ENCODE data around the gene ABR.

ABR gene

DNA sequence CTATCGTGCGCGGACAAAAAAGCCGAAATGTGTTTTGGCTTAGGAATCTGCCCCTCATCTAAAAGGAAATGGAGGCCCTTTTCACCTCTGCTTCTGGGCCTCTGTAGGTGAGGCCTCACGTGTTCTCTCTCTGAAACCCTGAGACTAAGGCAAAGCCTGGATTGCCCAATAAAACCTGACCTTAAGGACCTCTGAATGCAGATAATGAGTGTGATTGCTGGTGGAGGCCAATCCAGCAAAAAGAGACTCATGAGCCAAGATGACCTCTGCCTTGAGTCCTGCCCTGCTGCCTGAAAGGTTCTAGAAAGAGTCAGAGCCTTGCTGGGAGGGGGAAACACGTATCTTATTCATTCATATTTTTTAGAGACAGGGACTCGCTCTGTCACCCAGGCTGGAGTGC lies 44.5 kb upstream of the ABR start:
- TF ChIP-seq, protein P1, sequence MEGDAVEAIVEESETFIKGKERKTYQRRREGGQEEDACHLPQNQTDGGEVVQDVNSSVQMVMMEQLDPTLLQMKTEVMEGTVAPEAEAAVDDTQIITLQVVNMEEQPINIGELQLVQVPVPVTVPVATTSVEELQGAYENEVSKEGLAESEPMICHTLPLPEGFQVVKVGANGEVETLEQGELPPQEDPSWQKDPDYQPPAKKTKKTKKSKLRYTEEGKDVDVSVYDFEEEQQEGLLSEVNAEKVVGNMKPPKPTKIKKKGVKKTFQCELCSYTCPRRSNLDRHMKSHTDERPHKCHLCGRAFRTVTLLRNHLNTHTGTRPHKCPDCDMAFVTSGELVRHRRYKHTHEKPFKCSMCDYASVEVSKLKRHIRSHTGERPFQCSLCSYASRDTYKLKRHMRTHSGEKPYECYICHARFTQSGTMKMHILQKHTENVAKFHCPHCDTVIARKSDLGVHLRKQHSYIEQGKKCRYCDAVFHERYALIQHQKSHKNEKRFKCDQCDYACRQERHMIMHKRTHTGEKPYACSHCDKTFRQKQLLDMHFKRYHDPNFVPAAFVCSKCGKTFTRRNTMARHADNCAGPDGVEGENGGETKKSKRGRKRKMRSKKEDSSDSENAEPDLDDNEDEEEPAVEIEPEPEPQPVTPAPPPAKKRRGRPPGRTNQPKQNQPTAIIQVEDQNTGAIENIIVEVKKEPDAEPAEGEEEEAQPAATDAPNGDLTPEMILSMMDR (conservative IDR thresholded peaks at IDR 0.05; ENCODE audit: low read length) = no peak
- H3K4me3 ChIP-seq (ENCODE audit: low read length) = no peak overlapping the region
- DNase-seq (ENCODE audit: low read depth) = no peak

DNA sequence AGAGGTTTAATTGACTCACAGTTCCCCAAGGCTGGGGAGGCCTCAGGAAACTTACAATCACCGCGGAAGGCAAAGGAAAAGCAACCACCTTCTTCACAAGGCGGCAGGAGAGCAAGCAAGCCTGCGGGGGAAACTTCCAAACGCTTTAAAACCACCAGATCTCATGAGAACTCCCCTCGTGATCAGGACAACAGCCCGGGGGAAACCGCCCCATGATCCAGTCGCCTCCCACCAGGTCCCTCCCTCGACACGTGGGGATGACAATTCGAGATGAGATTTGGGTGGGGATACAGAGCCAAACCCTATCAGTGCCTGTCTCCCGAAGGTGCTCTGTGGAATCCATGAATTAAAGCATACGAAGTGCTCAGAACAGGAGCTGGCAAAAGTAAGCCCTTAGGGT lies 43.9 kb upstream of the ABR start:
- TF ChIP-seq, protein P1 (conservative IDR thresholded peaks at IDR 0.05; ENCODE audit: low read length) = no peak
- H3K4me3 ChIP-seq (ENCODE audit: low read length) = no peak overlapping the region
- DNase-seq (ENCODE audit: low read depth) = no peak

DNA sequence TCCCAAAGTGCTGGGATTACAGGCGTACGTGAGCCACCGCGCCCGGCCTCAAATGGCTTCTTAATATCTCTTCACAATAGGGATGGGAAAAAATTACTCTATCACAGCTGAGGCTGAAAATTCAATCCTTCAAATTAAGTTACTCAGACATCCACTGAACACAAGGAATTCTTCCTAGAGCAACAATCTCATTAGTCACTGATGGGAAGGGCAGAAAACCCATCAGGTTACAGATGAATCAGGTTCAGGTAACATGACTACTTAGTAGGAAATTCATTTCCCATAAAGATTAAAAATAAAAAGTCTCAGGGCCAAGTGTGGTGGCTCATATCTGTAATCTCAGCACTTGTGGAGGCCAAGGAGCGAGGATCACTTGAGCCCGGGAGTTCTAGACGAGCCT lies 42.5 kb upstream of the ABR start:
- TF ChIP-seq, protein P1 (conservative IDR thresholded peaks at IDR 0.05; ENCODE audit: low read length) = no peak

DNA sequence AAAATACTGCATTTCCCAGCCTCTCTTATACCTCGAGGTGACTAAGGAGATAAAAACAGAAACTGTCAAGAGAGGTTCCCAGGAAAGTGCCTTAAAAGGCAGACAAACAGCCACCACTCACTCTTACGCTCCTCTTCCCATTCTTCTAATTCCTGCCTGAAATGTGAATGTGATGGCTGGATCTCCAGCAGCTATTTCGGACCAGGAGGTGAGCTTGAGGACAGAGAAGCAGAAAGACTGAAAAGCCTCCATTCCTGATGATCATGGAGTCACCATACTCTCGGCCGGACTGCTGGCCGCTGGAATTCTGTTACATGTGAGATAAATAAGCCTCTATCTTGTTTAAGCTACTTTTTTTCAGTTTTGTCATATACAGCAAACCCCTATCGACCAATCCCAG lies 41.4 kb upstream of the ABR start:
- H3K4me3 ChIP-seq (ENCODE audit: low read length) = no peak overlapping the region
- TF ChIP-seq, protein P1 (conservative IDR thresholded peaks at IDR 0.05; ENCODE audit: low read length) = no peak
- DNase-seq (ENCODE audit: low read depth) = no peak

More for the DNA sequence above, 42.5 kb upstream of the ABR start:
- no peak overlapping the region for H3K4me3 ChIP-seq (ENCODE audit: low read length)
- no peak for DNase-seq (ENCODE audit: low read depth)

DNA sequence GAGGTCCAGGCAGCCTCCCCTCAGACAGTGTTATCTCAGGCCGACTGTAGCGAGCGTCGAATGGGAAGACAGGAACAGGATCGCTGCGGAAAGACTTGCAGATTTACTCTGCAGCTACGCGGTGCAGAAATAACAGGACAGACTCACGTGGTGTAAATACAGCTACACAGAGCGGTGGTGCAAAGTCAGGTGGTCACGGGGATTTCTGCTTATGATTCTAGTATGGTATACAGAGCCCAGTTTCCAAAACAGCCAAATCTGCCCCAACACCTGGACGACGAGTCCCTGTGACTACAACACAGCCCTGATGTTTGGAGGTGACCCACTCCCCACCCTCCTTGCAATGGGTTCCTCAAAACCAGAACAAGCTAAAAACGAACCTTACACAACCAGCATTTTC lies 40.6 kb upstream of the ABR start:
- H3K4me3 ChIP-seq (ENCODE audit: low read length) = no peak overlapping the region
- TF ChIP-seq, protein P1 (conservative IDR thresholded peaks at IDR 0.05; ENCODE audit: low read length) = no peak
- DNase-seq (ENCODE audit: low read depth) = no peak

DNA sequence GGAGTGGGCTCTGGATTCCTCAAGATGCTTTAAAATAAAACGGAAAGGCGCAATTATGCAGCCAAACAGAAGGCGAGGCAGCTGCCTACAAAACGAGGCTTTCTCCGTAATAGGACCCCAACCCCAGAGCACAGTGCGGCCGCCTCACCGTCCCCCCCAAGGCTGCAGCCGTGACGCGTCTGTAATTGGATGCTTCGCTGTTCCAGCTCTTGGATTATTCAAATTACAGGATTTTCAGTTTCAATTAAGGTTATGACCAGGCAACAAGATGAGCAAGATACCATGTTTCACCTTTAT lies 37.3 kb upstream of the ABR start:
- TF ChIP-seq, protein P1 (conservative IDR thresholded peaks at IDR 0.05; ENCODE audit: low read length) = no peak
- no peak overlapping the region for H3K4me3 ChIP-seq (ENCODE audit: low read length)
- no peak for DNase-seq (ENCODE audit: low read depth)

DNA sequence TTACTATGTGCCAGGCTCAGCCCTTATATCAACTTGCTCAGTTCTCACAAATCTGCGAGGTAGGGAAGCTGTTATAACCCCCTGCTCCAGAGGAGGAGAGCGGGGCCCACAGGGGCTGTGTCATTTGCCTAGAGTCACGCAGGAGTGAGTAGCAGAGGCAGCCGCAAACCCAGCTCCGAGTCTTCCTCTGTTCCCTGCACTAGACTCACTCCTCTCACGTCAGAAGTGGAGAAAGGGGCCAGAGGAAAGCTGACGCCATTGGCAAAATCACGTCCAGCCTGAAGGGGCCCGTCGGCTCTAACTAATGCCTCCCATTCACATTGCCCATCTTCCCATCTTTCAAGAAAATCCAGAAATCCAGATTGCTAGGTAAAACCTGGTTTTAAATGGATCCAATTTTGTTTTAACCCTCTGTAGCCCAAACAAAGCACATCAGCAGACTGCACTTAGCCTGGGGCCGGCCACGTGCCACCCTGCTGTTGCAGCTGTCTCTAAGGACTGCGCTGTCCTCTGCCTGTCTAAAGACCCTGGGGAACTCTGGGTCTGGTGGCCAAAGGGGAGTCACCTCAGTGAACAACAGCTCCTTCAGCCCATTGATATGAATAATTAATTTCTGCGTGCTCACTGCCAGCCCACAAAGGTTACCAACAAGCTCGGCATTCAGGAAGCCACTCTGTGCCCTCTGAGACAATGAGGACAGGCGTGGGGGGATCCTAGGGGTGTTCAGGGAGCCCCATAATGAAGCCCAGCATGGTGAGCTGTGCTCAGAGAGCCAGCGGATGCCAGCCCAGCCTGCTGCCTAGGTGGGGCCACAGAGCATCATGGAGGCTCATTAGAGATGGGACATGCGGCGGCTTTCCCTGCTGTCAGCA lies 36.7 kb upstream of the ABR start:
- no peak for DNase-seq (ENCODE audit: low read depth)
- H3K4me3 ChIP-seq (ENCODE audit: low read length) = no peak overlapping the region
- TF ChIP-seq, protein P1 (conservative IDR thresholded peaks at IDR 0.05; ENCODE audit: low read length) = no peak

Data from AG10803 (cell line).